GM19467 (cell line): ENCODE data around the gene FUOM.

Experiments used
- ATAC-seq: cut with Tn5 transposase; IDR thresholded peaks from one replicate; pipeline ENCODE4 v1.9.1; 2021; ENCODE audit warnings: mild to moderate bottlenecking, moderate library complexity; ENCODE audit not compliant: unreplicated experiment

Gene FUOM

GRCh38 chr10:133357285-133358161, at the start of gene FUOM:
FUOM (minus strand) TSS chr10:133358019; CDS start chr10:133358007, 12 bp downstream.
- peak; percentile 59 for ATAC-seq

GRCh38 chr10:133405844-133406527, 48.2 kb upstream of the FUOM start:
- no peak for ATAC-seq

- ATAC-seq = no peak
Observed at GRCh38 chr10:133405272-133405671, 47.5 kb upstream of the FUOM start.

GRCh38 chr10:133403784-133404183, 46.0 kb upstream of the FUOM start:
- no peak for ATAC-seq

GRCh38 chr10:133403359-133403758, 45.5 kb upstream of the FUOM start:
- ATAC-seq = no peak

GRCh38 chr10:133401981-133402725, 44.3 kb upstream of the FUOM start:
- no peak for ATAC-seq

GRCh38 chr10:133401500-133401899, 43.7 kb upstream of the FUOM start:
- ATAC-seq = no peak

GRCh38 chr10:133400624-133401424, 43.0 kb upstream of the FUOM start:
- ATAC-seq = no peak

- no peak for ATAC-seq
Observed at GRCh38 chr10:133399123-133399601, 41.3 kb upstream of the FUOM start.

GRCh38 chr10:133397938-133398337, 40.1 kb upstream of the FUOM start:
- ATAC-seq = no peak

GRCh38 chr10:133396035-133396624, 38.3 kb upstream of the FUOM start:
- ATAC-seq = no peak

- no peak for ATAC-seq
Observed at GRCh38 chr10:133394801-133395221, 37.0 kb upstream of the FUOM start.

- ATAC-seq = peak; percentile 70
Observed at GRCh38 chr10:133394064-133394663, 36.3 kb upstream of the FUOM start, which contains the start of gene MTG1. MTG1 (plus strand) TSS chr10:133394157; CDS start chr10:133394221, 64 bp downstream.

- ATAC-seq = no peak
Observed at GRCh38 chr10:133393401-133394063, 35.7 kb upstream of the FUOM start.

GRCh38 chr10:133391761-133392518, 34.1 kb upstream of the FUOM start:
- no peak for ATAC-seq

- ATAC-seq = no peak
Observed at GRCh38 chr10:133391249-133391635, 33.4 kb upstream of the FUOM start.

- ATAC-seq = no peak
Observed at GRCh38 chr10:133390597-133391248, 32.9 kb upstream of the FUOM start.
